Hematopoietic multipotent progenitor cell treated with erythropoietin and hydrocortisone succinate and interleukin-3 and kit ligand, for 6 days (in vitro differentiated cells): ENCODE results near the gene PTPRC.

Experiments used
- DNase-seq: peaks from one replicate; pipeline ENCODE4 v3.0.0-alpha.2; 2015

PTPRC gene

GRCh38 chr1:198711837-198712236, 73.0 kb downstream of the PTPRC start:
- no peak for DNase-seq

DNA sequence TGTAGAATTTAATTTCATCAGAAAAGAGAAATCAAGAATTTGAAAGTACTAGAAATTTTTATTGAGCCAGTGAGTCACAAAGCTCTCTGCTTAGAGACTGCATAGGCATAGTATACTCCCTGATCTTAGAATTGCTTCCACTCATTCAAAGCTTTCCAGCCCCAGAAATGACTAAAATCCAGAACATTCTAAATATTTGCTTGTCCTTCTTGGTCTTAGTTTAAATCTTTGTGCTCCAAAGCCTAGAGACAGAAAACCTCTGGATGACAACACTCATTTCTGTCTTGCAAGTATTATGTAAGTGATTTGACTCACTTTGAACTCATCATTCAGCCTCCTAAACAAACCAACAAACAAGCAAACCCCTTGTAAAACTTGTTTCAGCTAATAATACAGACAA, 74.2 kb downstream of the PTPRC start:
- DNase-seq, result no peak

- DNase-seq, result no peak
Observed at GRCh38 chr1:198714271-198714670, 75.4 kb downstream of the PTPRC start.

- no peak for DNase-seq
Observed at GRCh38 chr1:198716051-198716450, 77.2 kb downstream of the PTPRC start.

- no peak for DNase-seq
Observed at GRCh38 chr1:198717510-198717909, 78.7 kb downstream of the PTPRC start.

- no peak for DNase-seq
Observed at GRCh38 chr1:198723127-198723526, 84.3 kb downstream of the PTPRC start.

GRCh38 chr1:198725090-198725489, 86.2 kb downstream of the PTPRC start:
- no peak for DNase-seq

DNA sequence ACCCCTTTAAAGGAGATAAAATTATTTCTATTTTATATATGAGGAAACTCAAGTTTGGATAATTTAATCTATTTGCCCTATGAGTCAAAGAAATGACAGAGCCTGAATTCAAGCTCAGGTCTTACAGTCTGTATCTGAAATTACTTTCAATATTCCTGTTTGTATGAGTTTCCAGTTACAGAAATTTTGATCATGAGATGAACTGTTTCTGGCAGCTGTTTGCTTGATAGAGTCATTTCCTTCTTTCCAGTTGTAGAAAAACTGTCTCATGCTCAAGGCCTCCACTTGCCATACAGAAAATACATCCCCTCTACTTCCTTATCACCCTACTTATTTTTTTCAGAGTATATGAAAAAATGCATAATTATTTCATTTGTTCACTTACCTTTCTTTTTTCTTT, 87.6 kb downstream of the PTPRC start:
- DNase-seq, result no peak

GRCh38 chr1:198729195-198729863, 90.5 kb downstream of the PTPRC start:
- DNase-seq, result no peak

- no peak for DNase-seq
Observed at GRCh38 chr1:198730952-198731351, 92.1 kb downstream of the PTPRC start.

GRCh38 chr1:198734323-198735008, 95.6 kb downstream of the PTPRC start:
- DNase-seq, result no peak

- DNase-seq, result no peak
Observed at GRCh38 chr1:198741744-198742143, 102.9 kb downstream of the PTPRC start.

DNA sequence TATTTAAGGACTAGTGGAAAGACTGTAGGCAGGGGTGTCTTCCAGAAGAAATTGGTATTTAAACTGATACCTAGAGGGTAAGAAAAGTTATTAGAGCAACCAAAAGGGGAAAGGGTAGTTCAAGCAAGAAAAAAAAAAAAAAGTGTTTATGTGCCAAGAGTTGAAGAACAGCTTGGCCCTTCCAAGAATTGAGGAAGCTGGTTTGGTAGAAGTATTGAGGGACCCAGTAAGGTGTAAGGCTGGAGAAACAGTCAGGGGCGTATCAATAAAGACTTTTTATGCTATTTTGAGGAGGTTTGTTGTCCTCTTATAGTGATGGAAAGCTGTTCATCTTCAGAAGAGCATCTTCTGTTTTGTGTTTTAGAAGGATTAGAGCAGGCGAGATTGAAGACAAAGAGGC, 108.3 kb downstream of the PTPRC start:
- peak; percentile 13 for DNase-seq

- no peak for DNase-seq
Observed at GRCh38 chr1:198749279-198749678, 110.4 kb downstream of the PTPRC start.

DNA sequence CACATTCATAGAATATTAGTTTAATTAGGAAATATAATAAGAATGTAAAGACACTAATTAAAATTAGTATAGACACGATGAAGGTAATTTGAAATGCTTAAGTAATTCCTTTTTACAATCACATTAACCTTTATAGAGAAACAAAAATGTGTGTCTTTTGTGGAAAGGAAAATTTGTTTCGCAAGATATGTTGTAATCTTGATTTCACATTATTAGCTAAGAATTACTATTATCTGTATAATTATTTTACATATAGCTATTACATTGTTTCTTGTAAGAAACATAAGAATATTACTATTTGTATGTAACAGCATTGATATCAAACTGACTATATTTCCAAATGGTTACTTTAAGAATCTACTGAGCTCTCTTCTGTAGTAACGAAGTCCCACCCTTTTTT, 111.2 kb downstream of the PTPRC start:
- DNase-seq, result no peak

DNA sequence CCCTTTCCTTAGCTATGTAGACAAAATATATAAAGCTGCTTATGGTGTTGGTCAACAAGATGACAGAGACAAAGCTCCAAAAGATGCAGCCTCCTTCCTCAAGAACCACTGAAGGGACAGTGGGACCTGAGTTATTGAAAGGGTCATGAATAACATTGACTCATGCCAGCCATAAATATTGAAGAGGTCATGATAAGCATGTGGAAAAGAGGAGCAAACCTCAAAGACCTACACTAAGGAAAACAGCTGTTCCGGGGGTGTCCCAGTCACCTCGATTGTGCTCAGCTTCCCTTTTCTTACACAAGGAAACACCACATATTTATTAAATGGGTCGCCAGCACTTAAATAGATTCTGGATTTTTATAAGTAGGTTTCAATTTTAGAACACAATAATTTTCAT, 112.9 kb downstream of the PTPRC start:
- no peak for DNase-seq

GRCh38 chr1:198754670-198755069, 115.8 kb downstream of the PTPRC start:
- DNase-seq, result no peak

DNA sequence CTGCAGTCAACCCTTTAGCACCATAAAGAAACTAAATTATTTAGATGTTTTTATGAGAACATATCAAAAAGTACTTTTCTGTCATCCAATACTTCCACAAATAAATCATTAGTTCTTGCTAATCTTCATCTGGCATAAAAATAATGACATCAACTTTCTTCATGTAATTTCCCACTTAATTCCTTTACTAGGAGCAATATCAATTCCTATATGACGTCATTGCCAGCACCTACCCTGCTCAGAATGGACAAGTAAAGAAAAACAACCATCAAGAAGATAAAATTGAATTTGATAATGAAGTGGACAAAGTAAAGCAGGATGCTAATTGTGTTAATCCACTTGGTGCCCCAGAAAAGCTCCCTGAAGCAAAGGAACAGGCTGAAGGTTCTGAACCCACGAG, 116.9 kb downstream of the PTPRC start:
- no peak for DNase-seq

GRCh38 chr1:198756470-198756869, 117.6 kb downstream of the PTPRC start:
- peak; percentile 44 for DNase-seq

GRCh38 chr1:198761859-198762616, 123.2 kb downstream of the PTPRC start:
- no peak for DNase-seq

- no peak for DNase-seq
Observed at GRCh38 chr1:198763298-198763714, 124.5 kb downstream of the PTPRC start.

DNA sequence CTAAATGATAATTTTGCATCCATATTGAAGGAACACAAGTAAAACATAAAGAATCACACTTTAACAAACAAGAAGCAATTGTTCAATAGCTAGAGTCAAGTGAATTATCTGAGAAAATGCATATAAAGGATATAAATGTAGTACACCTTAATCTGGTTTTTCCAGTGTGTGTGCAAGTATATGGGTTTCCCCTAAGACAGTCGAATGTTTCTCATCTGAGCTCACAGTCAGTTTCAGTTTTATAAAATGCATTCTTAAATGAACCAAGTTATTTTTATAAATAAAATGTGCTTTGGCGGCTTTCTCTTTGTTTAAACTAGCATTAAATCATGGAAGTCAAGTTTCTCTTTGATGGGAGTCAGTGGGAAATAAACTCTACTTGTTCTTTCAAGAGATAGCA, 125.9 kb downstream of the PTPRC start:
- DNase-seq, result no peak

GRCh38 chr1:198765416-198765815, 126.6 kb downstream of the PTPRC start:
- no peak for DNase-seq

- peak; percentile 77 for DNase-seq
Observed at GRCh38 chr1:198771563-198772153, 132.8 kb downstream of the PTPRC start.
